ENCODE measurements around the gene ZNF668. TPM values are rescaled to one million over a fixed set of nuclear protein-coding genes. Genes with fewer than 3 reads are reported as not detected.

ZNF668 gene
- total and polyA plus RNA-seq, 9 donors = 1.3 to 7.4 (median 5.7) TPM

DNA sequence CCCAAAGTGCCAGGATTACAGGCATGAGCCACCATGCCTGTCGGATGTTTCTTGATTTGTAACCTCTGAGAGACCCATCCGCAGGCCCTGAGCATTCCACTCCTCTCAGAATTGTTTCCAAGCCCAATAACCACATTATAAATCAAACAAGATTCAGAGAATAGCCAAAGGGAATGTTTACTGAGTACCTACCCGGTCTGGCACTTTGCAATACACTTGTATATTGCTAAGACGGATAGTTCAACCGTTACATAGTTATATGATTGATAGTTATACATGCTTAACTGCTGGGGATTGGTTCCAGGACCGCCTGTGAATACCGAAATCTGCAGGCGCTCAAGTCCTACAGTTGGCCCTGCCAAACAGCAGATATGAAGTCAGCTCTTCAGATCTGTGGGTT lies 40.4 kb upstream of the ZNF668 start:
- TF ChIP-seq, protein P1, sequence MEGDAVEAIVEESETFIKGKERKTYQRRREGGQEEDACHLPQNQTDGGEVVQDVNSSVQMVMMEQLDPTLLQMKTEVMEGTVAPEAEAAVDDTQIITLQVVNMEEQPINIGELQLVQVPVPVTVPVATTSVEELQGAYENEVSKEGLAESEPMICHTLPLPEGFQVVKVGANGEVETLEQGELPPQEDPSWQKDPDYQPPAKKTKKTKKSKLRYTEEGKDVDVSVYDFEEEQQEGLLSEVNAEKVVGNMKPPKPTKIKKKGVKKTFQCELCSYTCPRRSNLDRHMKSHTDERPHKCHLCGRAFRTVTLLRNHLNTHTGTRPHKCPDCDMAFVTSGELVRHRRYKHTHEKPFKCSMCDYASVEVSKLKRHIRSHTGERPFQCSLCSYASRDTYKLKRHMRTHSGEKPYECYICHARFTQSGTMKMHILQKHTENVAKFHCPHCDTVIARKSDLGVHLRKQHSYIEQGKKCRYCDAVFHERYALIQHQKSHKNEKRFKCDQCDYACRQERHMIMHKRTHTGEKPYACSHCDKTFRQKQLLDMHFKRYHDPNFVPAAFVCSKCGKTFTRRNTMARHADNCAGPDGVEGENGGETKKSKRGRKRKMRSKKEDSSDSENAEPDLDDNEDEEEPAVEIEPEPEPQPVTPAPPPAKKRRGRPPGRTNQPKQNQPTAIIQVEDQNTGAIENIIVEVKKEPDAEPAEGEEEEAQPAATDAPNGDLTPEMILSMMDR (IDR thresholded peaks at IDR 0.05) = no peak
- TF ChIP-seq EP300 (IDR thresholded peaks at IDR 0.05) (no peak), POLR2A (IDR thresholded peaks at IDR 0.05) (no peak)
- DNase-seq = no peak
- H3K36me3 ChIP-seq = no peaks in the 10 kb centered on the region
- peaks cover 9% of the 10 kb centered on the region for H3K4me1 ChIP-seq (ENCODE audit: insufficient read depth)
- WGBS, 3 donors = 59 to 64% (median 62%) methylated on average over 8 of the region's 8 CpGs
- intact Hi-C loops (cut with DNase I) = loop anchor here in 1 of 4 donors (10.0 kb wide), 1 partner anchor 160 kb away; the partner anchor contains the start of gene SETD1A
- H3K9me3 ChIP-seq = no peaks in the 10 kb centered on the region
- H3K4me3 ChIP-seq = no peak overlapping the region
- no peaks in the 10 kb centered on the region for H3K27me3 ChIP-seq
- H3K27ac ChIP-seq = no peak overlapping the region

DNA sequence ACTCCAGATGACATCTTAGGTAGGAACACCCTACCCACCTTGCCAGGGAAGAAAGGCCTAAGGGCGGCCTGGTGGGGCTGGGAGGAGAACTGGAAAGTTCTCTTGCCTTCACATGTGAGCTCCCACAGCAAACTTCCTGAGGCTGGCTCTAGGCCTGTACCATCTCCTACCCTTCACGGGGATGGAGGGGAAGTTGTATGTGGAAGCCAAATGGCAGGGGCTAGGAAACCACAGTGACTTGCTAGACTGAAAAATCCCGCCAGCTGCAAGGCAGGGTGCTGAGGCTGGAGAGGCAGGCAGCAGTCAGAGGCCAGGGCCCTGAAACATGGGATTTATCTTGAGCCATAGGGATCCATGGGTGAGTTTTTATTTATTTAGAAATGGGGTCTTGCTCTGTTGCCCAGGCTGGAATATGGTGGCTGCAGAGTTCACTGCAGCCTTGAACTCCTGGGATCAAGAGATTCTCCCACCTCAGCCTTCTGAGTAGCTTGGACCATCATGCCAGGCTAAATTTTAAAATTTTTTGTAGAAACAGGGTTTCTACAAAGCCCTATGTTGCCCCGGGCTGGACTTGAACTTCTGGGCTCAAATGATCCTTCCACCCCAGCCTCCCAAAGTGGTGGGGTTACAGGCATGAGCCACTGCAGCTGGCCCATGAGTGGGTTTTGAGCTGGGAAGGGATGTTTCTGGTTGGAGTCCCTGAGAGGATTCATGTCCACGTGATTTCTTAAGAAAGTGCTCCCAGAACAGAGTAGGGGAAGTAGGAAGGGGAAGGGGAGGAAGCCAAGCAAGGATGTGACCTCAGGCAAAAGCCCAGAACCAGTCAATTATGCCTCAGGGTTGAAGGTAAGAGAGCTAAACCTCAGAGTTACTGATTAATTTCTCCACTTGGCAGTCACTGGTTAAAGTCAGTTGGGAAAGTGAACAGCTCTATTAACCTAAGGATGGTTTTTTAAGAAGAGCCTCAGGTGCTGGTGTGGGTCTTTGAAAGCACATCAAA lies 39.4 kb upstream of the ZNF668 start:
- H3K4me3 ChIP-seq = no peak overlapping the region
- TF ChIP-seq POLR2A (IDR thresholded peaks at IDR 0.05) = no peak
- H3K9me3 ChIP-seq = no peaks in the 10 kb centered on the region
- peaks cover 7% of the 10 kb centered on the region for H3K4me1 ChIP-seq (ENCODE audit: insufficient read depth)
- no peak overlapping the region for H3K27ac ChIP-seq
- no peaks in the 10 kb centered on the region for H3K36me3 ChIP-seq
- intact Hi-C loops (cut with DNase I) = loop anchor here in 1 of 4 donors (10.0 kb wide), 1 partner anchor 159 kb away; the partner anchor contains the start of gene SETD1A
- WGBS, 3 donors = 66 to 73% (median 69%) methylated on average over 5 of the region's 5 CpGs
- no peak for DNase-seq
- no peaks in the 10 kb centered on the region for H3K27me3 ChIP-seq

DNA sequence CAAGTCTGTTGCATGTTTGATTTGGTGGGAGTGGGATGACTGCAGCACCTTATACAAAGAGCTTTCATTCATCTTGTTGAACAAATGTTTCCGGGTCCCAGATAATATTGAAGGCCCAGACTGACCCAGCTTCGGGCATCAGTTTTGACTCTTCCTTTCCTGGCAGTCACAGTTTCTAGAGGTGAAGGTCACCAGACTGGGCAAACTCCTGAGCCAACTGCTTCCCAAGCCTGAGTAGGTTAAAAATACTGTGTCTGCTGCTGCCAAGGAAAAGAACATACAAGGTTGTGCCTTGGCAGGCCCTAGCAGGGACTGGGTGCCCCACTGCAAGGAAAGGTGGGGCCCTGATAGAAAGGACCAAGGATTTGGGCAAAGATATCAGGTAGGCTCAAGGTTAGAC lies 38.7 kb upstream of the ZNF668 start:
- DNase-seq = no peak
- no peaks in the 10 kb centered on the region for H3K27me3 ChIP-seq
- peaks cover 7% of the 10 kb centered on the region for H3K4me1 ChIP-seq (ENCODE audit: insufficient read depth)
- 33 to 51% (median 47%) methylated on average over 2 of the region's 2 CpGs for WGBS, 3 donors
- intact Hi-C loops (cut with DNase I) = loop anchor here in 1 of 4 donors (10.0 kb wide), 1 partner anchor 158 kb away; the partner anchor contains the start of gene SETD1A
- no peak overlapping the region for H3K27ac ChIP-seq
- no peaks in the 10 kb centered on the region for H3K9me3 ChIP-seq
- H3K4me3 ChIP-seq = no peak overlapping the region
- TF ChIP-seq, protein P1 (IDR thresholded peaks at IDR 0.05) = no peak
- TF ChIP-seq EP300 (IDR thresholded peaks at IDR 0.05) = no peak
- no peak for TF ChIP-seq POLR2A (IDR thresholded peaks at IDR 0.05)
- H3K36me3 ChIP-seq = no peaks in the 10 kb centered on the region

DNA sequence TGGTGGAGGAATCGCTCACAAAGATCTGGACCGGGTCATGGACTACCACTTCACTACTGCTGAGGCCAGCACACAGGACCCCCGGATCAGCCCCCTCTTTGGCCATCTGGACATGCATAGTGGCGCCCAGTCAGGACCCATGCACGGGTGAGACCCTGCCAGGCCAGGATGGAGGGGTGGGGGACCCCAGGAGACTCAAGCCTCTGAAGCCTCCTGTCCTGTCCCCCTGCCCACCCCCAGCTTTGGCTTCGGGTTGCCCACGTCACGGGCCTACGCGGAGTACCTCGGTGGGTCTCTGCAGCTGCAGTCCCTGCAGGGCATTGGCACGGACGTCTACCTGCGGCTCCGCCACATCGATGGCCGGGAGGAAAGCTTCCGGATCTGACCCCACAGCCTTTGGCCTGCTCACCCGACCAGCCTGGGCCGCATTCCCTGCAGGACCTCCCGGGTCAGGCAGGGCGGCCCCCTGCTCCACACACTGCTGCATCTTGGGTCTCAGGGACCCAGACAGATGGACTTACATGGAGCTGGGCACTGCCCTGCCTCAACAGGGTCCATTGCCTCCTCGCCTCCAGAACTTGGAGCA lies 37.9 kb upstream of the ZNF668 start:
- TF ChIP-seq EP300 (IDR thresholded peaks at IDR 0.05) (no peak), POLR2A (IDR thresholded peaks at IDR 0.05) (no peak)
- TF ChIP-seq, protein P1 (IDR thresholded peaks at IDR 0.05) = no peak
- Histone ChIP-seq H3K9me3 (no peaks in the 10 kb centered on the region), H3K4me3 (no peak overlapping the region), H3K27ac (no peak overlapping the region), H3K36me3 (no peaks in the 10 kb centered on the region), H3K4me1 (ENCODE audit: insufficient read depth) (peaks cover 5% of the 10 kb centered on the region), H3K27me3 (no peaks in the 10 kb centered on the region)
- intact Hi-C loops (cut with DNase I) = loop anchor here in 1 of 4 donors (10.0 kb wide), 1 partner anchor 157 kb away; the partner anchor contains the start of gene SETD1A
- 85 to 89% (median 89%) methylated on average over 23 of the region's 23 CpGs for WGBS, 3 donors
- no peak for DNase-seq

All from ovary (tissue), 9 donors.